VCaP (cell line): ENCODE measurements around the gene SYPL1.

ENCODE experiments used
- H3K27ac ChIP-seq: fragments of 450-650 bp; 2 replicates; pipeline ENCODE4 v1.5.1; 2017
- CTCF ChIP-seq: fragments of 450-650 bp; conservative IDR thresholded peaks from 2 replicates; pipeline ENCODE4 v1.5.1; 2017; ENCODE audit warnings: mild to moderate bottlenecking, moderate library complexity

The SYPL1 gene

GRCh38 chr7:106120500-106120899 lies 8.4 kb upstream of the SYPL1 start:
- no peak for TF ChIP-seq CTCF
- H3K27ac ChIP-seq, result no peak overlapping the region

GRCh38 chr7:106119719-106120118 lies 7.6 kb upstream of the SYPL1 start:
- peak overlapping the region; percentile 56 for H3K27ac ChIP-seq
- no peak for TF ChIP-seq CTCF

- no peak for TF ChIP-seq CTCF
- peak overlapping the region; percentile 56 for H3K27ac ChIP-seq
These were observed 5.9 kb upstream of the SYPL1 start for GRCh38 chr7:106117786-106118544.

- H3K27ac ChIP-seq, result no peak overlapping the region
- TF ChIP-seq CTCF, result no peak
These were observed 4.1 kb upstream of the SYPL1 start for GRCh38 chr7:106116161-106116704.

- no peak overlapping the region for H3K27ac ChIP-seq
- TF ChIP-seq CTCF, result no peak
These were observed 2.7 kb upstream of the SYPL1 start for GRCh38 chr7:106114716-106115383.

GRCh38 chr7:106112972-106113421 lies 885 bp upstream of the SYPL1 start:
- H3K27ac ChIP-seq, result peak overlapping the region; percentile 99
- no peak for TF ChIP-seq CTCF

GRCh38 chr7:106111655-106112117 lies 426 bp downstream of the SYPL1 start:
- peak overlapping the region; percentile 99 for H3K27ac ChIP-seq

More at GRCh38 chr7:106111655-106112117, 426 bp downstream of the SYPL1 start:
- no peak for TF ChIP-seq CTCF
